Stimulated activated CD4-positive, alpha-beta T cell treated with anti-CD3 and anti-CD28 coated beads, Interleukin-1b, Interleukin-23, amount 100 ng/mL, for 4 hours (primary cell): ENCODE data around the gene TMEM209.
"Not testable (repeated sequence)": the region's sequence is repeated elsewhere in the genome, so short reads cannot be mapped to it uniquely, and the experiment has no call there.

ENCODE experiments used
- DNase-seq, 2 donors: peaks; one replicate each; pipeline ENCODE4 v3.0.0-alpha.2; 2020; ENCODE audit warnings: low read depth in 2 of 2

The TMEM209 gene

GRCh38 chr7:130162196-130162595, 43.0 kb downstream of the TMEM209 start:
- no peak for DNase-seq

- DNase-seq = no peak
These were observed 44.8 kb downstream of the TMEM209 start for GRCh38 chr7:130160455-130160854.

- DNase-seq = no peak
These were observed 45.2 kb downstream of the TMEM209 start for GRCh38 chr7:130160023-130160422.

GRCh38 chr7:130157700-130158099, 47.5 kb downstream of the TMEM209 start:
- DNase-seq = no peak

DNA sequence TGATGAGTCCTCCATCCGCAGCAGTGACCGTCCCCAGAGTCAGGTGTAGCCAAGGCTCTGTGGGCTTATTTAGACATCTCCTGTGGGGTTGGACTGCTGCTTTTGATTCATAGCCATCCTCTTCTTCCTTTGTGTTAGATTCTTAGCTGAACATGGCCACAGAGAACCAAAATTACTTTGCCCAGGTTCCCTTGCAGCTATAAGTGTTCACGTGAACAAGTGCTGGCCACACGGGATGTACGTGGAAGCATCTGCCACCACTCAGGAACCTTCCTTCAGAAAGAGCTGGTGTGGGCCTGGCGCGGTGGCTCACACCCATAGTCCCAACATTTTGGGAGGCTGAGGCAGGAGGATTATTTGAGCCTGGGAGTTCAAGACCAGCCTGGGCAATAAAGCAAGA, 49.1 kb downstream of the TMEM209 start:
- no peak for DNase-seq

GRCh38 chr7:130154501-130155317, 50.5 kb downstream of the TMEM209 start:
- DNase-seq = no peak

- DNase-seq = no peak
These were observed 51.1 kb downstream of the TMEM209 start for GRCh38 chr7:130154131-130154500.

DNA sequence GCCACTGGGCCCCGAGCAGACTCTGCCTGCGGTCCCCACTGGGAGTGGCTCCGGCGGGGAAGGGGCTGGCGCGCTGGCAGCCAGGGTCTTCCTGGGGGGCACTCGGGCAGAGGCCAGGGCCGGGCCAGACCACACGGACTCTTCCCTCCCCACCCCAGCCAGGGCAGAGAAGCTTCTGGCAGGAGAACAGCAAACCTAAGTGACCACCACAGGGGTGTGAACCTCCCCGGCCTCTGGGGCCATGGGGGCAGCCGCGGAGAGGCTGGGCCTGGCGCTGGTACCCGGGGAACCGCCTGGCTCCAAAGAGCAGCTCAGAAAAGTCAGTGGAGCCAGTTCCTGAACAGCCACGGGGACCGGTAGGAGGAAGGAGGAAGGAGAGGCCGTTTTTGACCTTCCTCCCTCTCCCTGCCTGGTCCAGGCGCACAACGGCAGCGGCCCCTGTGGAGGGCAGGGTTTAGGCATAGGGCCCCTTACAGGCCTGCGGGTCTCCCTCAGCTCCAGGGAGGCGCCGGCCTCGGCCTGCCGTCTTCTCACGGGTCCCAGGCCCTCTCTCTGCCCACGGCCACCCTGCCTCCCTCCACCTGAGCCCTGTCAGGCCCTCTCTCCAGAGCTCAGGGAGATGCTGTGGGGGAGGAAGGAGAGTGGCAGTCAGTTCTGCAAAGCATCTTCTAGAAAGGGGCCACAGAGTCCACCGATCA, 51.8 kb downstream of the TMEM209 start:
- DNase-seq = no peak

DNA sequence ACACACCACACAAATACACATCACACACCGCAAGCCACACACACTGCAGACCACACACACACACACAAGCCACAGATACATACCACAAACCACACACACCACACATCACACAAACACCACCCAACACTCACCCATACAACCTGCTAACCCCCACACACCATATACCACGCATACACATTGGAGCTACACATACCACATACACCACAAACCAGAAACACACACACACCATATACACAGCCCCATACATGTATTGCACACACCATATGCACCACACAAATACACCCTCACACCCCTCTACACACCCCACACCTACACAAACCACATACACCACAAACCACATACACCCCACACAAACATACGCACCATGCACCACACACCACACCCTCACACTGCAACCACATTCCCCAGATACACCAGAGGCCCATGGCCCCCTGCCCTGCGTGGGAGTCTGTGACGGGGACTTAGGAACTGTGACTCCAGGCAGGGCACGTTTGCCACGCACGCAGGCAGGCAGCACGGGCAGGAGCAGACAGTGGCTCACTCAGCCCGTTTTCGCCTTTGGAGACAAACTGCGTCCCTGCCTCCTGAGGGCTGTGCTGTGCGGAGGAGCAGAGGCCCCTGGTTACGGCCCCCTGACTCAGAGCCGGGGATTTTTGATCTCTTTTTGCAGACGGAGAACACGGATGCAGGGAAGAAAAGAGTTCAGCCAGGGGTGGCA, 52.6 kb downstream of the TMEM209 start:
- DNase-seq = no peak

- DNase-seq = no peak
These were observed 53.4 kb downstream of the TMEM209 start for GRCh38 chr7:130151591-130152492.

DNA sequence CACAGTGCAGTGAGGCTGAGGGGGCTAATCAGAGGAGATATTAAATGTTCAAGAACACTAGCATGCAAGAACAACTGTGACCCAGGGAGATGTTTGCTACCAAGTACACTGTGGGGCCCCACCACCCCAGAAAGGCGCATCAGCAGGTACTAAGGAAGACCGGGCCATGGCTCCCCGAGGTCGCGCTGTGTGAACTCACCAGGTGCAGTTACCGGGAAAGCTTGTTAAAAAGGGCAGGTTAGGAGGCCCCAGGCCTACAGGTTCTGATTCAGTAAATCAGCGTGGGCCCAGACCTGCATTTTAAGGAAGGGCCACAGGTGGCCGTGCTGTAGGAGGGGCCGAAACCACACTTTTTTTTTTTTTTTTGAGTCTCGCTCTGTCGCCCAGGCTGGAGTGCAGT, 54.6 kb downstream of the TMEM209 start:
- no peak for DNase-seq

- DNase-seq = no peak
These were observed 55.7 kb downstream of the TMEM209 start for GRCh38 chr7:130149281-130150139.

GRCh38 chr7:130148561-130148960, 56.6 kb downstream of the TMEM209 start:
- DNase-seq = no peak

- no peak for DNase-seq
These were observed 57.4 kb downstream of the TMEM209 start for GRCh38 chr7:130147710-130148325.

- no peak for DNase-seq
These were observed 58.4 kb downstream of the TMEM209 start for GRCh38 chr7:130146693-130147405.

GRCh38 chr7:130146142-130146541, 59.1 kb downstream of the TMEM209 start:
- not testable (repeated sequence) for DNase-seq

DNA sequence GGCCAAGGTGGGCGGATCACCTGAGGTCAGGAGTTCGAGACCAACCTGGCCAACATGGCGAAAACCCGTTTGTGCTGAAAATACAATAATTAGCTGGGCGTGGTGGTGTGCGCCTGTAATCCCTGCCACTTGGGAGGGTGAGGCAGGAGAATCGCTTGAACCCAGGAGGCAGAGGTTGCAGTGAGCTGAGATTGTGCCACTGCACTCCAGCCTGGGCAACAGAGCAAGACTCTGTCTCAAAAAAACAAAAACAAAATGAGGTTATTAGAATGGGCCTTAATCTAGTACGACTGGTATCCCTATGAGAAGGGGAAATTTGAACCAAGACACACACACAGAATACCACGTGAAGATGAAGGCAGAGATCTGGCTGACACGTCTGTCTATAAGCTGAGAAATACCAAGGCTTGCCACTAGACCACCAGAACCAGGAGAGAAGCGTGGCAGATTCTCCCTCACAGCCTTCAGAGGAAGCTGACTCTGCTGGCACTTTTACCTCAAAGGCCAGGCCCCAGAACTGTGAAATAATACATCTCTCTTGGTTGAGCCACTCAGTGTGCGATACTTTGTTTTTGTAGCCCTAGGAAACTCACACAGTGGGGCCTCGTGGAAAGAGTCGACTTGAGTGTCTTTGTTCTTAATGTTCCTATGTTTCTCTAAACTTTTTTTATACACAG, 59.6 kb downstream of the TMEM209 start:
- no peak for DNase-seq

GRCh38 chr7:130144312-130145171, 60.7 kb downstream of the TMEM209 start:
- DNase-seq = no peak
